HepG2 (cell line): ENCODE measurements around the gene NKAIN4. TPM values are rescaled to one million over a fixed set of nuclear protein-coding genes. Genes with fewer than 3 reads are reported as not detected.

Experiments used
- ARHGAP35 ChIP-seq: sonication (generic); formaldehyde crosslinking; IDR thresholded peaks from 2 replicates; pipeline ENCODE4 v1.9.0; 2022; ENCODE audit warnings: mild to moderate bottlenecking, inconsistent platforms, moderate library complexity, missing genetic modification reagents, borderline replicate concordance
- ATRX ChIP-seq: sonication (generic); formaldehyde crosslinking; IDR thresholded peaks from 2 replicates; pipeline ENCODE4 v1.4.0; 2020; ENCODE audit warnings: missing genetic modification reagents, borderline replicate concordance
- CSRNP1 ChIP-seq: sonication (generic); formaldehyde crosslinking; IDR thresholded peaks from 2 replicates; pipeline ENCODE4 v1.8.1; 2023; ENCODE audit warnings: mild to moderate bottlenecking, missing genetic modification reagents
- FOSL1 ChIP-seq: sonication (generic); formaldehyde crosslinking; IDR thresholded peaks from 2 replicates; pipeline ENCODE4 v1.9.0; 2021; ENCODE audit warnings: missing genetic modification reagents, borderline replicate concordance
- JARID2 ChIP-seq: sonication (generic); formaldehyde crosslinking; IDR thresholded peaks from 2 replicates; pipeline ENCODE4 v1.8.1; 2023; ENCODE audit warnings: missing genetic modification reagents, inconsistent platforms; ENCODE audit not compliant: insufficient replicate concordance
- KDM3A ChIP-seq: IDR thresholded peaks from 2 replicates; pipeline ENCODE4 v1.6.1; 2018; ENCODE audit warnings: low read depth, missing compliant biosample characterization
- KLF15 ChIP-seq: sonication (generic); formaldehyde crosslinking; IDR thresholded peaks from 2 replicates; pipeline ENCODE4 v1.8.1; 2023; ENCODE audit warnings: borderline replicate concordance, mild to moderate bottlenecking, inconsistent platforms, missing genetic modification reagents, mixed read lengths
- NCOA5 ChIP-seq: sonication (generic); formaldehyde crosslinking; IDR thresholded peaks from 2 replicates; pipeline ENCODE4 v1.4.0; 2020; ENCODE audit warnings: missing genetic modification reagents
- NPAS2 ChIP-seq: sonication (generic); formaldehyde crosslinking; IDR thresholded peaks from 2 replicates; pipeline ENCODE4 v1.8.0; 2022; ENCODE audit warnings: mild to moderate bottlenecking, missing genetic modification reagents, borderline replicate concordance
- ZFX ChIP-seq: sonication (generic); formaldehyde crosslinking; IDR thresholded peaks from 2 replicates; pipeline ENCODE4 v1.4.0; 2020; ENCODE audit warnings: mild to moderate bottlenecking, low read depth, missing genetic modification reagents, moderate library complexity
- ZNF550 ChIP-seq: sonication (generic); formaldehyde crosslinking; IDR thresholded peaks from 2 replicates; pipeline ENCODE4 v1.4.0; 2020; ENCODE audit warnings: mild to moderate bottlenecking, missing genetic modification reagents, borderline replicate concordance
- ZNF691 ChIP-seq: sonication (generic); formaldehyde crosslinking; IDR thresholded peaks from 2 replicates; pipeline ENCODE4 v1.4.0; 2020; ENCODE audit warnings: missing genetic modification reagents, low read depth, mild to moderate bottlenecking, borderline replicate concordance
- ZNF737 ChIP-seq: sonication (generic); formaldehyde crosslinking; IDR thresholded peaks from 2 replicates; pipeline ENCODE4 v1.5.0; 2020; ENCODE audit warnings: missing genetic modification reagents, mild to moderate bottlenecking, borderline replicate concordance
- polyA plus RNA-seq, 8 experiments: library from polyadenylated mRNA; depleted of rRNA in 3 of 8; stranded (reverse) in 7 of 8; unstranded in 1 of 8; fragments of >200 nt; fragmentation: Illumina TruSeq in 4 of 8; extraction: Trizol in 4 of 8; gene quantifications; 2 replicates each; pipeline versions ENCODE4 v1.2.1 to v1.2.3, GENCODE V29; 2011 to 2016; ENCODE audit warnings: low read depth in 4 of 8, missing spikeins in 1 of 8, mixed read lengths in 1 of 8; ENCODE audit not compliant: insufficient read depth in 1 of 8
- total RNA-seq, 5 experiments: library from RNA; depleted of rRNA; stranded (reverse); fragments of >200 nt; fragmentation: Illumina TruSeq; extraction: Trizol; gene quantifications; 2 replicates each; pipeline ENCODE4 v1.2.3, GENCODE V29; 2016; ENCODE audit warnings: low read depth in 1 of 5
- TF ChIP-seq, protein P1 (sequence below): sonication (generic); formaldehyde crosslinking; IDR thresholded peaks from 2 replicates; pipeline ENCODE4 v1.4.0; 2020; ENCODE audit warnings: missing genetic modification reagents, borderline replicate concordance
- TF ChIP-seq, protein P2 (sequence below): sonication (generic); formaldehyde crosslinking; conservative IDR thresholded peaks from 2 replicates; pipeline ENCODE4 v1.4.0; 2020; ENCODE audit warnings: mild to moderate bottlenecking, missing genetic modification reagents, moderate library complexity
- TF ChIP-seq, protein P3 (sequence below): sonication (generic); formaldehyde crosslinking; conservative IDR thresholded peaks from 2 replicates; pipeline ENCODE4 v1.8.0; 2022; ENCODE audit warnings: missing genetic modification reagents
- TF ChIP-seq, protein P4 (sequence below): IDR thresholded peaks from 2 replicates; pipeline ENCODE4 v1.6.1; 2016; ENCODE audit warnings: missing compliant biosample characterization, missing genetic modification reagents, borderline replicate concordance

The NKAIN4 gene
- total and polyA plus RNA-seq, 2 of the 13 experiments (the other 11 are each of a cell fraction or from before 2014, with no cell fraction given) = not detected

- TF ChIP-seq KLF15 (no peak), KDM3A (CRISPR knock-in tag) (no peak), FOSL1 (CRISPR knock-in tag) (no peak), ARHGAP35 (no peak), ZFX (CRISPR knock-in tag) (peak; percentile 52), ZNF550 (CRISPR knock-in tag) (no peak), NPAS2 (CRISPR knock-in tag) (no peak), ATRX (CRISPR knock-in tag) (no peak), ZNF737 (CRISPR knock-in tag) (no peak), ZNF691 (CRISPR knock-in tag) (no peak), CSRNP1 (CRISPR knock-in tag) (peak; percentile 68; the same call in 1 of the 2 replicates), NCOA5 (no peak), JARID2 (no peak)
- TF ChIP-seq, protein P1, sequence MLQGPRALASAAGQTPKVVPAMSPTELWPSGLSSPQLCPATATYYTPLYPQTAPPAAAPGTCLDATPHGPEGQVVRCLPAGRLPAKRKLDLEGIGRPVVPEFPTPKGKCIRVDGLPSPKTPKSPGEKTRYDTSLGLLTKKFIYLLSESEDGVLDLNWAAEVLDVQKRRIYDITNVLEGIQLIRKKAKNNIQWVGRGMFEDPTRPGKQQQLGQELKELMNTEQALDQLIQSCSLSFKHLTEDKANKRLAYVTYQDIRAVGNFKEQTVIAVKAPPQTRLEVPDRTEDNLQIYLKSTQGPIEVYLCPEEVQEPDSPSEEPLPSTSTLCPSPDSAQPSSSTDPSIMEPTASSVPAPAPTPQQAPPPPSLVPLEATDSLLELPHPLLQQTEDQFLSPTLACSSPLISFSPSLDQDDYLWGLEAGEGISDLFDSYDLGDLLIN = no peak
- TF ChIP-seq, protein P2, sequence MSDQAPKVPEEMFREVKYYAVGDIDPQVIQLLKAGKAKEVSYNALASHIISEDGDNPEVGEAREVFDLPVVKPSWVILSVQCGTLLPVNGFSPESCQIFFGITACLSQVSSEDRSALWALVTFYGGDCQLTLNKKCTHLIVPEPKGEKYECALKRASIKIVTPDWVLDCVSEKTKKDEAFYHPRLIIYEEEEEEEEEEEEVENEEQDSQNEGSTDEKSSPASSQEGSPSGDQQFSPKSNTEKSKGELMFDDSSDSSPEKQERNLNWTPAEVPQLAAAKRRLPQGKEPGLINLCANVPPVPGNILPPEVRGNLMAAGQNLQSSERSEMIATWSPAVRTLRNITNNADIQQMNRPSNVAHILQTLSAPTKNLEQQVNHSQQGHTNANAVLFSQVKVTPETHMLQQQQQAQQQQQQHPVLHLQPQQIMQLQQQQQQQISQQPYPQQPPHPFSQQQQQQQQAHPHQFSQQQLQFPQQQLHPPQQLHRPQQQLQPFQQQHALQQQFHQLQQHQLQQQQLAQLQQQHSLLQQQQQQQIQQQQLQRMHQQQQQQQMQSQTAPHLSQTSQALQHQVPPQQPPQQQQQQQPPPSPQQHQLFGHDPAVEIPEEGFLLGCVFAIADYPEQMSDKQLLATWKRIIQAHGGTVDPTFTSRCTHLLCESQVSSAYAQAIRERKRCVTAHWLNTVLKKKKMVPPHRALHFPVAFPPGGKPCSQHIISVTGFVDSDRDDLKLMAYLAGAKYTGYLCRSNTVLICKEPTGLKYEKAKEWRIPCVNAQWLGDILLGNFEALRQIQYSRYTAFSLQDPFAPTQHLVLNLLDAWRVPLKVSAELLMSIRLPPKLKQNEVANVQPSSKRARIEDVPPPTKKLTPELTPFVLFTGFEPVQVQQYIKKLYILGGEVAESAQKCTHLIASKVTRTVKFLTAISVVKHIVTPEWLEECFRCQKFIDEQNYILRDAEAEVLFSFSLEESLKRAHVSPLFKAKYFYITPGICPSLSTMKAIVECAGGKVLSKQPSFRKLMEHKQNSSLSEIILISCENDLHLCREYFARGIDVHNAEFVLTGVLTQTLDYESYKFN (CRISPR knock-in tag) = peak; percentile 65
- TF ChIP-seq, protein P3, sequence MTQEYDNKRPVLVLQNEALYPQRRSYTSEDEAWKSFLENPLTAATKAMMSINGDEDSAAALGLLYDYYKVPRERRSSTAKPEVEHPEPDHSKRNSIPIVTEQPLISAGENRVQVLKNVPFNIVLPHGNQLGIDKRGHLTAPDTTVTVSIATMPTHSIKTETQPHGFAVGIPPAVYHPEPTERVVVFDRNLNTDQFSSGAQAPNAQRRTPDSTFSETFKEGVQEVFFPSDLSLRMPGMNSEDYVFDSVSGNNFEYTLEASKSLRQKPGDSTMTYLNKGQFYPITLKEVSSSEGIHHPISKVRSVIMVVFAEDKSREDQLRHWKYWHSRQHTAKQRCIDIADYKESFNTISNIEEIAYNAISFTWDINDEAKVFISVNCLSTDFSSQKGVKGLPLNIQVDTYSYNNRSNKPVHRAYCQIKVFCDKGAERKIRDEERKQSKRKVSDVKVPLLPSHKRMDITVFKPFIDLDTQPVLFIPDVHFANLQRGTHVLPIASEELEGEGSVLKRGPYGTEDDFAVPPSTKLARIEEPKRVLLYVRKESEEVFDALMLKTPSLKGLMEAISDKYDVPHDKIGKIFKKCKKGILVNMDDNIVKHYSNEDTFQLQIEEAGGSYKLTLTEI (CRISPR knock-in tag) = no peak
- TF ChIP-seq, protein P4, sequence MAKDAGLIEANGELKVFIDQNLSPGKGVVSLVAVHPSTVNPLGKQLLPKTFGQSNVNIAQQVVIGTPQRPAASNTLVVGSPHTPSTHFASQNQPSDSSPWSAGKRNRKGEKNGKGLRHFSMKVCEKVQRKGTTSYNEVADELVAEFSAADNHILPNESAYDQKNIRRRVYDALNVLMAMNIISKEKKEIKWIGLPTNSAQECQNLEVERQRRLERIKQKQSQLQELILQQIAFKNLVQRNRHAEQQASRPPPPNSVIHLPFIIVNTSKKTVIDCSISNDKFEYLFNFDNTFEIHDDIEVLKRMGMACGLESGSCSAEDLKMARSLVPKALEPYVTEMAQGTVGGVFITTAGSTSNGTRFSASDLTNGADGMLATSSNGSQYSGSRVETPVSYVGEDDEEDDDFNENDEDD = no peak; the same call in 1 of the 2 replicates
Observed at GRCh38 chr20:63235399-63235983, 18.8 kb downstream of the NKAIN4 start, which contains the start of gene BIRC7 (continued).
